ENCODE measurements around the gene EDRF1.

Gene EDRF1

GRCh38 chr10:125768219-125768855, 48.8 kb downstream of the EDRF1 start:
- DNase-seq, result no peak

GRCh38 chr10:125769175-125769574, 49.7 kb downstream of the EDRF1 start:
- no peak for DNase-seq

GRCh38 chr10:125770844-125771243, 51.3 kb downstream of the EDRF1 start:
- no peak for DNase-seq

- no peak for DNase-seq
Measured at GRCh38 chr10:125772112-125772863, 52.8 kb downstream of the EDRF1 start.

- DNase-seq, result no peak
Measured at GRCh38 chr10:125772864-125773180, 53.3 kb downstream of the EDRF1 start.

GRCh38 chr10:125773687-125774543, 54.4 kb downstream of the EDRF1 start:
- DNase-seq, result no peak

- no peak for DNase-seq
Measured at GRCh38 chr10:125774581-125775191, 55.2 kb downstream of the EDRF1 start.

GRCh38 chr10:125775491-125776106, 56.1 kb downstream of the EDRF1 start, which contains the start of gene MMP21:
TSS of gene MMP21 (minus strand) at chr10:125775821. CDS start at chr10:125775821, 0 bp downstream.
- no peak for DNase-seq

- no peak for DNase-seq
Measured at GRCh38 chr10:125777806-125778205, 58.3 kb downstream of the EDRF1 start.

- no peak for DNase-seq
Measured at GRCh38 chr10:125778556-125778955, 59.0 kb downstream of the EDRF1 start.

GRCh38 chr10:125779403-125780327, 60.2 kb downstream of the EDRF1 start:
- no peak for DNase-seq

GRCh38 chr10:125781374-125781773, 61.9 kb downstream of the EDRF1 start:
- no peak for DNase-seq

GRCh38 chr10:125782054-125782453, 62.5 kb downstream of the EDRF1 start:
- DNase-seq, result no peak

- no peak for DNase-seq
Measured at GRCh38 chr10:125782616-125783015, 63.1 kb downstream of the EDRF1 start.

GRCh38 chr10:125783408-125783807, 63.9 kb downstream of the EDRF1 start:
- DNase-seq, result no peak

- DNase-seq, result peak; percentile 16
Measured at GRCh38 chr10:125783957-125784356, 64.4 kb downstream of the EDRF1 start.

GRCh38 chr10:125785791-125786190, 66.3 kb downstream of the EDRF1 start:
- no peak for DNase-seq

GRCh38 chr10:125788156-125789034, 68.9 kb downstream of the EDRF1 start:
- DNase-seq, result no peak

- DNase-seq, result no peak
Measured at GRCh38 chr10:125792342-125793300, 73.1 kb downstream of the EDRF1 start.

All from inflammatory macrophage treated with lipopolysaccharide for 4 hours (primary cell).